Measurements from ENCODE around the gene GPR78.

The GPR78 gene

GRCh38 chr4:8556341-8557150, 23.6 kb upstream of the GPR78 start:
- no peak for DNase-seq (ENCODE audit: extremely low read depth, low read depth)
- no peak for TF ChIP-seq CTCF (IDR thresholded peaks at IDR 0.05; ENCODE audit: low read depth, low read length, missing control alignments)
- H3K4me3 ChIP-seq (replicated peaks; ENCODE audit: low read depth, low read length): no peak overlapping the region

- no peak for TF ChIP-seq CTCF (IDR thresholded peaks at IDR 0.05; ENCODE audit: low read depth, low read length, missing control alignments)
- no peak overlapping the region for H3K4me3 ChIP-seq (replicated peaks; ENCODE audit: low read depth, low read length)
- DNase-seq (ENCODE audit: extremely low read depth, low read depth): no peak
Measured at GRCh38 chr4:8557151-8558076, 22.8 kb upstream of the GPR78 start.

- H3K4me3 ChIP-seq (replicated peaks; ENCODE audit: low read depth, low read length): no peak overlapping the region
- no peak for DNase-seq (ENCODE audit: extremely low read depth, low read depth)
- TF ChIP-seq CTCF (IDR thresholded peaks at IDR 0.05; ENCODE audit: low read depth, low read length, missing control alignments): no peak
Measured at GRCh38 chr4:8558080-8558960, 21.9 kb upstream of the GPR78 start.

GRCh38 chr4:8559011-8559410, 21.2 kb upstream of the GPR78 start:
- no peak for TF ChIP-seq CTCF (IDR thresholded peaks at IDR 0.05; ENCODE audit: low read depth, low read length, missing control alignments)
- no peak overlapping the region for H3K4me3 ChIP-seq (replicated peaks; ENCODE audit: low read depth, low read length)
- no peak for DNase-seq (ENCODE audit: extremely low read depth, low read depth)

- no peak for TF ChIP-seq CTCF (IDR thresholded peaks at IDR 0.05; ENCODE audit: low read depth, low read length, missing control alignments)
- H3K4me3 ChIP-seq (replicated peaks; ENCODE audit: low read depth, low read length): no peak overlapping the region
- DNase-seq (ENCODE audit: extremely low read depth, low read depth): no peak
Measured at GRCh38 chr4:8559524-8560264, 20.5 kb upstream of the GPR78 start.
